H9 (cell line): Measurements from ENCODE around the gene RRAGD. TPM values are rescaled to one million over a fixed set of nuclear protein-coding genes. Genes with fewer than 3 reads are reported as not detected.

ENCODE experiments used
- DNase-seq: peaks from one replicate; pipeline ENCODE4 v3.0.0-alpha.2; 2017
- H2AFZ ChIP-seq: one replicate; pipeline ENCODE4 v1.6.1; 2013; ENCODE audit warnings: mild to moderate bottlenecking, low read length, control low read depth, moderate library complexity
- H2AK5ac ChIP-seq: 2 replicates; pipeline ENCODE4 v1.6.1; 2013; ENCODE audit warnings: low read length, control low read depth, mixed read lengths; ENCODE audit not compliant: insufficient read length
- H2BK120ac ChIP-seq: one replicate; pipeline ENCODE4 v1.6.1; 2013; ENCODE audit warnings: low read depth, mild to moderate bottlenecking, low read length, control low read depth, inconsistent platforms; ENCODE audit not compliant: poor library complexity, severe bottlenecking
- H2BK12ac ChIP-seq: 2 replicates; pipeline ENCODE4 v1.6.1; 2013; ENCODE audit warnings: low read length, control low read depth, mixed read lengths, low read depth; ENCODE audit not compliant: insufficient read length
- H2BK15ac ChIP-seq: 2 replicates; pipeline ENCODE4 v1.6.1; 2013; ENCODE audit warnings: low read depth, low read length, control low read depth
- H2BK20ac ChIP-seq: one replicate; pipeline ENCODE4 v1.6.1; 2013; ENCODE audit warnings: low read depth, mild to moderate bottlenecking, low read length, control low read depth, inconsistent platforms; ENCODE audit not compliant: poor library complexity, severe bottlenecking
- H2BK5ac ChIP-seq: 2 replicates; pipeline ENCODE4 v1.6.1; 2013; ENCODE audit warnings: low read length, control low read depth, mixed read lengths; ENCODE audit not compliant: insufficient read length
- H3K14ac ChIP-seq: 2 replicates; pipeline ENCODE4 v1.6.1; 2013; ENCODE audit warnings: low read length, control low read depth; ENCODE audit not compliant: insufficient read depth
- H3K18ac ChIP-seq: 2 replicates; pipeline ENCODE4 v1.6.1; 2013; ENCODE audit warnings: low read depth, mild to moderate bottlenecking, mixed read lengths, low read length, control low read depth; ENCODE audit not compliant: insufficient read length
- H3K23ac ChIP-seq: 2 replicates; pipeline ENCODE4 v1.6.1; 2013; ENCODE audit warnings: low read length, control low read depth, mixed read lengths, low read depth; ENCODE audit not compliant: insufficient read length
- H3K23me2 ChIP-seq: 2 replicates; pipeline ENCODE4 v1.6.1; 2013; ENCODE audit warnings: low read depth, mild to moderate bottlenecking, mixed read lengths, low read length, control low read depth; ENCODE audit not compliant: insufficient read length, poor library complexity, severe bottlenecking
- H3K27ac ChIP-seq: 2 replicates; pipeline ENCODE4 v1.5.1; 2013; ENCODE audit warnings: low read length, control low read depth, mixed read lengths, low read depth; ENCODE audit not compliant: insufficient read length
- H3K27me3 ChIP-seq: 2 replicates; pipeline ENCODE4 v1.6.1; 2013; ENCODE audit warnings: low read length, control low read depth, inconsistent platforms; ENCODE audit not compliant: insufficient read depth
- H3K4ac ChIP-seq: 2 replicates; pipeline ENCODE4 v1.6.1; 2013; ENCODE audit warnings: low read depth, mild to moderate bottlenecking, control low read depth, inconsistent platforms, low read length, moderate library complexity
- H3K4me1 ChIP-seq: 2 replicates; pipeline ENCODE4 v1.6.1; 2013; ENCODE audit warnings: low read length, control low read depth, inconsistent platforms; ENCODE audit not compliant: insufficient read depth
- H3K4me2 ChIP-seq: 2 replicates; pipeline ENCODE4 v1.6.1; 2013; ENCODE audit warnings: low read length, control low read depth, mixed read lengths; ENCODE audit not compliant: insufficient read length, insufficient read depth
- H3K56ac ChIP-seq: 2 replicates; pipeline ENCODE4 v1.6.1; 2013; ENCODE audit warnings: low read depth, mild to moderate bottlenecking, mixed read lengths, low read length, control low read depth; ENCODE audit not compliant: insufficient read length
- H3K79me1 ChIP-seq: 2 replicates; pipeline ENCODE4 v1.6.1; 2013; ENCODE audit warnings: low read depth, mild to moderate bottlenecking, moderate library complexity, low read length, control low read depth, inconsistent platforms; ENCODE audit not compliant: insufficient read depth, poor library complexity, severe bottlenecking
- H3K79me2 ChIP-seq: 2 replicates; pipeline ENCODE4 v1.6.1; 2013; ENCODE audit warnings: low read length, control low read depth, inconsistent platforms; ENCODE audit not compliant: insufficient read depth
- H3K9ac ChIP-seq: 2 replicates; pipeline ENCODE4 v1.6.1; 2013; ENCODE audit warnings: low read length, control low read depth, mixed read lengths; ENCODE audit not compliant: insufficient read length; ENCODE audit errors: extremely low read depth
- H3K9me3 ChIP-seq: one replicate; pipeline ENCODE4 v1.6.1; 2013; ENCODE audit warnings: low read depth, low read length, inconsistent platforms; ENCODE audit not compliant: control insufficient read depth
- H3T11ph ChIP-seq: one replicate; pipeline ENCODE4 v1.6.1; 2013; ENCODE audit warnings: mild to moderate bottlenecking, low read length, control low read depth, inconsistent platforms
- H4K20me1 ChIP-seq: one replicate; pipeline ENCODE4 v1.6.1; 2013; ENCODE audit not compliant: control insufficient read depth, insufficient read length, insufficient read depth
- H4K5ac ChIP-seq: 2 replicates; pipeline ENCODE4 v1.6.1; 2013; ENCODE audit warnings: low read depth, mild to moderate bottlenecking, mixed read lengths, low read length, control low read depth; ENCODE audit not compliant: insufficient read length
- H4K8ac ChIP-seq: replicated peaks from 2 replicates; pipeline ENCODE4 v1.6.1; 2013; ENCODE audit warnings: low read length, control low read depth, mixed read lengths, low read depth; ENCODE audit not compliant: insufficient read length
- H4K91ac ChIP-seq: 2 replicates; pipeline ENCODE4 v1.6.1; 2013; ENCODE audit warnings: low read depth, mild to moderate bottlenecking, moderate library complexity, mixed read lengths, low read length, control low read depth; ENCODE audit not compliant: insufficient read length
- H3K27ac Mint-ChIP-seq, 3 experiments: 2 replicates in 2 of 3; 3 replicates in 1 of 3; pipeline ENCODE4 v1.8.0; 2020 to 2021; ENCODE audit warnings: mixed read lengths in 3 of 3, mild to moderate bottlenecking in 1 of 3, moderate library complexity in 1 of 3
- H3K27me3 Mint-ChIP-seq: 2 replicates; pipeline ENCODE4 v1.8.0; 2021; ENCODE audit warnings: low read depth, mild to moderate bottlenecking, moderate library complexity, mixed read lengths
- H3K36me3 Mint-ChIP-seq, 3 experiments: 2 replicates in 2 of 3; 3 replicates in 1 of 3; pipeline ENCODE4 v1.8.0; 2020 to 2021; ENCODE audit warnings: low read depth in 3 of 3, mixed read lengths in 3 of 3; ENCODE audit not compliant: insufficient read depth in 1 of 3
- H3K4me1 Mint-ChIP-seq, 2 experiments: 2 replicates each; pipeline ENCODE4 v1.8.0; 2020; ENCODE audit warnings: mixed read lengths in 2 of 2
- H3K4me3 Mint-ChIP-seq, 2 experiments: 2 replicates in 1 of 2; 3 replicates in 1 of 2; pipeline ENCODE4 v1.8.0; 2020 to 2021; ENCODE audit warnings: mild to moderate bottlenecking in 2 of 2, mixed read lengths in 2 of 2, moderate library complexity in 1 of 2
- H3K9me3 Mint-ChIP-seq, 2 experiments: 2 replicates in 1 of 2; 3 replicates in 1 of 2; pipeline ENCODE4 v1.8.0; 2020; ENCODE audit warnings: mild to moderate bottlenecking in 2 of 2, mixed read lengths in 2 of 2, moderate library complexity in 1 of 2
- WGBS: extraction: QIAGEN DNeasy Blood & Tissue Kit; methylation state at CpG from one replicate; pipeline ENCODE4 v1.1.7; 2013; ENCODE audit warnings: missing lambda C conversion rate, low lambda C conversion rate, mixed read lengths; ENCODE audit not compliant: insufficient read length; ENCODE audit errors: extremely low coverage; 5-methylcytosine and 5-hydroxymethylcytosine counted together
- total RNA-seq: library from RNA; stranded (reverse); gene quantifications from 2 replicates; pipeline ENCODE4 v1.2.1, GENCODE V29; 2021
- TF ChIP-seq, protein P1 (sequence below): fragments of 200-600 bp; sonication (generic); conservative IDR thresholded peaks from 3 replicates; pipeline ENCODE4 v1.8.0; 2021; ENCODE audit warnings: antibody characterized with exemption, mild to moderate bottlenecking

RRAGD gene
- total RNA-seq, 1 experiment from 2014 or later, result 10.6 TPM

DNA sequence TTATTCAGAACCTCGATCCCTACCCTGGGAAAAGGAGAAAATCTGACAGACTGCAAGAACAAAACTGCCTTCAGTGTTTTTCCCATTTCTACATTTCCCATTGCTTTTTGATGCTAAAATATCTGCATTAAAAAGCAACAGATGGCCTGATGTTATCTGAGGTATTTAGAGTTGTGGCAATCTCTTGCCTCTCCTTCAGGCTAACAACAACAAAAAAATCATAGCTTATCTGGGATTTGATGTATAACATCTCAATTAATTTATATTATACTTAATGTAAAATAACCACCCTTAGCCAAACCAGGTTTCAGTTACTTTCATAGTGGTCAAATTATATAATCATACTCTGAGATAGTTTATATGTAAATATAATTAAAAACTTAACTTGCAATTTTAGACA is 81.2 kb downstream of the RRAGD start:
- DNase-seq, result no peak
- H3K4me1 ChIP-seq, result no peaks in the 10 kb centered on the region
- no peak overlapping the region for H2BK20ac ChIP-seq
- no peaks in the 10 kb centered on the region for H3K9me3 ChIP-seq
- Mint-ChIP-seq H3K9me3 (no peaks in the 10 kb centered on the region), H3K36me3 (peaks cover 0 to 7% (median 4%) of the 10 kb centered on the region in 3 experiments; a peak in 6 of 7 replicates), H3K4me1 (no peaks in the 10 kb centered on the region), H3K4me3 (no peak overlapping the region), H3K27me3 (no peaks in the 10 kb centered on the region), H3K27ac (no peak overlapping the region)
- H3K4me2 ChIP-seq, result no peak overlapping the region
- no peak overlapping the region for H4K5ac ChIP-seq
- no peak overlapping the region for H2AFZ ChIP-seq
- no peak overlapping the region for H3K14ac ChIP-seq
- H3K9ac ChIP-seq, result no peak overlapping the region
- H3K18ac ChIP-seq, result no peak overlapping the region
- H3K4ac ChIP-seq, result no peak overlapping the region
- no peak overlapping the region for H3T11ph ChIP-seq
- no peaks in the 10 kb centered on the region for H3K27me3 ChIP-seq
- WGBS, result no CpG with 5 or more reads among the region's 1 CpG
- H2AK5ac ChIP-seq, result no peak overlapping the region
- H3K56ac ChIP-seq, result no peak overlapping the region
- H4K8ac ChIP-seq, result no peak overlapping the region
- H2BK5ac ChIP-seq, result no peak overlapping the region
- H4K91ac ChIP-seq, result no peak overlapping the region
- H2BK120ac ChIP-seq, result no peak overlapping the region
- H3K79me1 ChIP-seq, result no peaks in the 10 kb centered on the region
- TF ChIP-seq, protein P1, sequence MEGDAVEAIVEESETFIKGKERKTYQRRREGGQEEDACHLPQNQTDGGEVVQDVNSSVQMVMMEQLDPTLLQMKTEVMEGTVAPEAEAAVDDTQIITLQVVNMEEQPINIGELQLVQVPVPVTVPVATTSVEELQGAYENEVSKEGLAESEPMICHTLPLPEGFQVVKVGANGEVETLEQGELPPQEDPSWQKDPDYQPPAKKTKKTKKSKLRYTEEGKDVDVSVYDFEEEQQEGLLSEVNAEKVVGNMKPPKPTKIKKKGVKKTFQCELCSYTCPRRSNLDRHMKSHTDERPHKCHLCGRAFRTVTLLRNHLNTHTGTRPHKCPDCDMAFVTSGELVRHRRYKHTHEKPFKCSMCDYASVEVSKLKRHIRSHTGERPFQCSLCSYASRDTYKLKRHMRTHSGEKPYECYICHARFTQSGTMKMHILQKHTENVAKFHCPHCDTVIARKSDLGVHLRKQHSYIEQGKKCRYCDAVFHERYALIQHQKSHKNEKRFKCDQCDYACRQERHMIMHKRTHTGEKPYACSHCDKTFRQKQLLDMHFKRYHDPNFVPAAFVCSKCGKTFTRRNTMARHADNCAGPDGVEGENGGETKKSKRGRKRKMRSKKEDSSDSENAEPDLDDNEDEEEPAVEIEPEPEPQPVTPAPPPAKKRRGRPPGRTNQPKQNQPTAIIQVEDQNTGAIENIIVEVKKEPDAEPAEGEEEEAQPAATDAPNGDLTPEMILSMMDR, result no peak
- no peaks in the 10 kb centered on the region for H4K20me1 ChIP-seq
- H2BK15ac ChIP-seq, result no peak overlapping the region
- no peak overlapping the region for H3K23ac ChIP-seq
- no peaks in the 10 kb centered on the region for H3K79me2 ChIP-seq
- H3K27ac ChIP-seq, result no peak overlapping the region
- H3K23me2 ChIP-seq, result no peaks in the 10 kb centered on the region
- H2BK12ac ChIP-seq, result no peak overlapping the region
